SK-N-SH treated with all-trans-retinoic acid at 6 μM for 48 hours (cell line): ENCODE data around the gene PLPP3.

Experiments
- ATAC-seq: fragments of 200-7000 bp; cut with Tn5 transposase; 3 replicates; pipeline ENCODE4 v1.9.1; 2020; ENCODE audit warnings: mild to moderate bottlenecking, moderate library complexity
- ARNTL ChIP-seq: fragments of 450-650 bp; formaldehyde crosslinking; IDR thresholded peaks from 2 replicates; pipeline ENCODE4 v1.5.0; 2020; ENCODE audit warnings: low read depth, mild to moderate bottlenecking, moderate library complexity, borderline replicate concordance
- BACH2 ChIP-seq: fragments of 250-450 bp; sonication (Bioruptor Pico); IDR thresholded peaks from 2 replicates; pipeline ENCODE4 v1.9.0; 2021; ENCODE audit warnings: mild to moderate bottlenecking, borderline replicate concordance
- CSDC2 ChIP-seq: fragments of 250-450 bp; sonication (Bioruptor Pico); IDR thresholded peaks from 2 replicates; pipeline ENCODE4 v1.5.0; 2020; ENCODE audit warnings: mild to moderate bottlenecking, moderate library complexity
- ESRRG ChIP-seq: fragments of 250-450 bp; sonication (Bioruptor Pico); IDR thresholded peaks from 2 replicates; pipeline ENCODE4 v1.6.1; 2021; ENCODE audit warnings: mild to moderate bottlenecking
- OSR1 ChIP-seq: fragments of 250-450 bp; sonication (Bioruptor Pico); IDR thresholded peaks from 2 replicates; pipeline ENCODE4 v1.8.0; 2022; ENCODE audit warnings: moderate library complexity, mild to moderate bottlenecking, inconsistent platforms
- RARB ChIP-seq: fragments of 250-450 bp; sonication (Bioruptor Pico); IDR thresholded peaks from 2 replicates; pipeline ENCODE4 v1.8.0; 2021; ENCODE audit warnings: mild to moderate bottlenecking, moderate library complexity
- SNAI2 ChIP-seq: fragments of 250-450 bp; sonication (Bioruptor Pico); IDR thresholded peaks from 2 replicates; pipeline ENCODE4 v1.5.0; 2020; ENCODE audit warnings: mild to moderate bottlenecking, moderate library complexity
- TCF4 ChIP-seq: fragments of 250-450 bp; sonication (Bioruptor Pico); IDR thresholded peaks from 2 replicates; pipeline ENCODE4 v1.8.0; 2021; ENCODE audit warnings: mild to moderate bottlenecking, moderate library complexity, borderline replicate concordance
- TOX ChIP-seq: fragments of 250-450 bp; sonication (Bioruptor Pico); IDR thresholded peaks from 2 replicates; pipeline ENCODE4 v1.8.0; 2021; ENCODE audit warnings: mild to moderate bottlenecking, moderate library complexity, borderline replicate concordance
- ZC3H10 ChIP-seq: fragments of 250-450 bp; sonication (Bioruptor Pico); IDR thresholded peaks from 2 replicates; pipeline ENCODE4 v1.5.1; 2021; ENCODE audit warnings: mild to moderate bottlenecking, moderate library complexity
- ZFP3 ChIP-seq: fragments of 250-450 bp; sonication (Bioruptor Pico); IDR thresholded peaks from 2 replicates; pipeline ENCODE4 v1.5.0; 2020; ENCODE audit warnings: mild to moderate bottlenecking, moderate library complexity
- ZFP30 ChIP-seq: fragments of 450-650 bp; formaldehyde crosslinking; IDR thresholded peaks from 2 replicates; pipeline ENCODE4 v1.5.0; 2022; ENCODE audit warnings: mild to moderate bottlenecking, moderate library complexity
- ZNF565 ChIP-seq: fragments of 450-650 bp; formaldehyde crosslinking; conservative IDR thresholded peaks from 2 replicates; pipeline ENCODE4 v1.5.0; 2020; ENCODE audit warnings: low read depth, mild to moderate bottlenecking, moderate library complexity
- ZNF70 ChIP-seq: fragments of 450-650 bp; formaldehyde crosslinking; IDR thresholded peaks from 2 replicates; pipeline ENCODE4 v1.5.0; 2020; ENCODE audit warnings: mild to moderate bottlenecking, moderate library complexity
- ZNF8 ChIP-seq: fragments of 450-650 bp; formaldehyde crosslinking; IDR thresholded peaks from 2 replicates; pipeline ENCODE4 v1.5.0; 2020; ENCODE audit warnings: mild to moderate bottlenecking, moderate library complexity
- TF ChIP-seq, protein P1 (sequence below): fragments of 250-450 bp; sonication (Bioruptor Pico); IDR thresholded peaks from 2 replicates; pipeline ENCODE4 v1.5.0; 2020; ENCODE audit warnings: mild to moderate bottlenecking, moderate library complexity
- TF ChIP-seq, protein P2 (sequence below): fragments of 250-450 bp; sonication (Bioruptor Pico); IDR thresholded peaks from 2 replicates; pipeline ENCODE4 v1.5.1; 2021; ENCODE audit warnings: mild to moderate bottlenecking, moderate library complexity
- TF ChIP-seq, protein P3 (sequence below): fragments of 250-450 bp; sonication (Bioruptor Pico); IDR thresholded peaks from 2 replicates; pipeline ENCODE4 v1.8.0; 2021; ENCODE audit warnings: low read depth, mild to moderate bottlenecking, moderate library complexity, borderline replicate concordance
- TF ChIP-seq, protein P4 (sequence below): fragments of 250-450 bp; sonication (Bioruptor Pico); IDR thresholded peaks from 2 replicates; pipeline ENCODE4 v1.5.1; 2020; ENCODE audit warnings: low read depth, mild to moderate bottlenecking, moderate library complexity
- TF ChIP-seq, protein P5 (sequence below): fragments of 250-450 bp; sonication (Bioruptor Pico); IDR thresholded peaks from 2 replicates; pipeline ENCODE4 v1.8.0; 2020; ENCODE audit warnings: mild to moderate bottlenecking, moderate library complexity, borderline replicate concordance

Gene PLPP3

DNA sequence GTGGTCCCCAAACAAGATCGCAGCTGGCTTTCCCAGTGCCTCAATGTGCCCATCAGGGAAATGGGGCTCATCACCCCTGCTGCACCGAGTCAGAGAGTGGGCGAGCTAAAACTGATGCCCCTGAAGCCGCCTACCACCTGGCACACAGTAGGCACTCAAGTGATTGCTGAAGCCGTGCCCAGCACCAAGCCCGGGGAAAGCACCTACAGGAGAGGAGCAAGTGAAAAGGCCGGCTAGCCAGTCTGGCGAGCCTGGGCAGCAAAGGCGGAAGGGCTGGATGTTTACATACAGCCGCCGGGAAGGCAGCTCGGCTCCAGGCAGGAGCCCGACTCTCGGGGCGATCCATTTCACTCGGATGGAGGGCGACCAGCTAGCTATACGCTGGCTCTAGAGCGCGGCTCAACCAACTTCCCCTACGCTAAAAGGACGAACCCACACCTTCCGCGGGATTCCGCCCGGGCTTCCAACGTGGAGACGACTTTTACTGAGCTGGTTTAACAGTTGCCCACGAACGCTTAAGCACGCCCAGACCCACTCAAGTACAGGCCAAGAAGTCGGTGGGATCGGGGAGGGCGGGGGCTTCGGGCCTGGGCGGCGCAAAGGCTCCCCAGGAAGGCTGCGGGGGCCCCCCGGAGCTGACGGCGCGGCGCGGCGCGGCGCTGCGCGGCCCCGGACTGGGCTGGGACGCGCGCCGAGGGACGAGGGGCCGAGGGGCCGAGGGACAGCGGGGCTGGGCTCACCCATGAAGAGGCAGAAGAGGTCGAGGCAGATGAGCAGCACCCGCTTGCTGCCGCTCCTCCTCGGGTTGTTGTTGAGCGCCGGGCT lies 1.0 kb downstream of the PLPP3 start:
- peak; percentile 39 for ATAC-seq
- TF ChIP-seq TCF4 (CRISPR knock-in tag) (no peak), ESRRG (no peak)
- TF ChIP-seq, all 23 proteins: peak for 0

DNA sequence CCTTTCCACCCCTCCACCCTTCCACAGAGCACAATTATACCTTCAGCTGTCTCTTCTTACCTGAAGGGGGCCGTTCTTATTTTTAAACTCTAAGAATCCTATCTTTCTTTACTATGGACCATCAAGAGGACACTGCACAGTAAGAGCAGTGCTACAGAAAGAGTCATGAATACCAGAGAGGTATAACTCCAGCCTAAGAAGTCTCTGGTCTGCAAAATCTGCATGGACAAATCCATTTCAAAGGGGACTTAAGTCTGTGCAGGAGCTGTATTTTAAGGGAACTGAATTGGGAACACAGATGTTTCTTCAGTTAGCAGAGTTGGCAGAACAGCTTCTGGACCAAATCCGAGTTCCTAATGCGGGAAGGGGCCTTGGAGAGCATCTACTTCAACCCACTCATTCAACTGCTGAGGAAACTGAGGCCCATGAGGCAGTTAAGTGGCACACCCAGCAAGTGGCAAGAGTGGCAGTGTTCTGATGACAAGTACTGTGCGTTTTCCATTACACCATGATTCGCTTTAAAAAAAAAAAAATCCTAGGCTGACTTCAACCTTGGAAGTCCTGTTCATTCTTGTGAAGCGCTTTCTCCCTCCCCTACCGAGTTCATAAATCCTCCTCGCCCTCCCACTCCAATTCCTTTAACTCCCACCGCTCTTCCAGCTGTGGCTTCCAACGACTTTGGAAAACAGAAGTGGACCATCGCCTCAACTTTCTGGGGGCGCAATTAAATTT lies 1.8 kb downstream of the PLPP3 start:
- TF ChIP-seq, protein P1, sequence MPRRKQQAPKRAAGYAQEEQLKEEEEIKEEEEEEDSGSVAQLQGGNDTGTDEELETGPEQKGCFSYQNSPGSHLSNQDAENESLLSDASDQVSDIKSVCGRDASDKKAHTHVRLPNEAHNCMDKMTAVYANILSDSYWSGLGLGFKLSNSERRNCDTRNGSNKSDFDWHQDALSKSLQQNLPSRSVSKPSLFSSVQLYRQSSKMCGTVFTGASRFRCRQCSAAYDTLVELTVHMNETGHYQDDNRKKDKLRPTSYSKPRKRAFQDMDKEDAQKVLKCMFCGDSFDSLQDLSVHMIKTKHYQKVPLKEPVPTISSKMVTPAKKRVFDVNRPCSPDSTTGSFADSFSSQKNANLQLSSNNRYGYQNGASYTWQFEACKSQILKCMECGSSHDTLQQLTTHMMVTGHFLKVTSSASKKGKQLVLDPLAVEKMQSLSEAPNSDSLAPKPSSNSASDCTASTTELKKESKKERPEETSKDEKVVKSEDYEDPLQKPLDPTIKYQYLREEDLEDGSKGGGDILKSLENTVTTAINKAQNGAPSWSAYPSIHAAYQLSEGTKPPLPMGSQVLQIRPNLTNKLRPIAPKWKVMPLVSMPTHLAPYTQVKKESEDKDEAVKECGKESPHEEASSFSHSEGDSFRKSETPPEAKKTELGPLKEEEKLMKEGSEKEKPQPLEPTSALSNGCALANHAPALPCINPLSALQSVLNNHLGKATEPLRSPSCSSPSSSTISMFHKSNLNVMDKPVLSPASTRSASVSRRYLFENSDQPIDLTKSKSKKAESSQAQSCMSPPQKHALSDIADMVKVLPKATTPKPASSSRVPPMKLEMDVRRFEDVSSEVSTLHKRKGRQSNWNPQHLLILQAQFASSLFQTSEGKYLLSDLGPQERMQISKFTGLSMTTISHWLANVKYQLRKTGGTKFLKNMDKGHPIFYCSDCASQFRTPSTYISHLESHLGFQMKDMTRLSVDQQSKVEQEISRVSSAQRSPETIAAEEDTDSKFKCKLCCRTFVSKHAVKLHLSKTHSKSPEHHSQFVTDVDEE = no peak
- TF ChIP-seq ZNF70 (CRISPR knock-in tag) = no peak
- no peak for TF ChIP-seq ESRRG
- TF ChIP-seq SNAI2 = no peak
- no peak for TF ChIP-seq ZFP30
- TF ChIP-seq BACH2 (CRISPR knock-in tag) = no peak
- ATAC-seq = peak; percentile 10; the same call in 2 of the 3 replicates

DNA sequence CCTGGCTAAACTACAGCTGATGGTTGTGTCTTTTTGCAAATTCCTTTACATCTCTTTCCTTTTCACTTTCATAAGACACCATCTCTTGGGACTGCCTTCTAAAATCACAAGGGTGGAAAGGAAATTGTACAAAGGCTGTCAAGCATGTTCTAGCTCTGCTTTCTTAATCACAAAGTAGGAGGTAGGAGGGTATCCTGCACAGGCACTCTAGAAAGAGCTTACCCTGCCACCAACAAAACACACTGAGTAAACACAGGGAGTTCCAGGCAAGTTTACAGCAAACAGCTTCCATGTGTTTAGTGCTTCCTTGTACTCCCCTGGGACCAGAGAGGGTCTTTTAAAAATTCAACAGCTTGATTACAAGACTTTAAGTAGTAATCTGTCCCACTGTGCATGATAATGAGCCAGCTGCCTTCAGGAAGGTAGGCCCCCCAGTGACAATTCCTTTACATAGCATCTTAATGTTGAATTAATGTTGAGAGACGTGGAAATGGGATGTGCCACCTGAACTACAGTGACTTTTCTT lies 2.4 kb downstream of the PLPP3 start:
- no peak for TF ChIP-seq BACH2 (CRISPR knock-in tag)
- TF ChIP-seq, protein P2, sequence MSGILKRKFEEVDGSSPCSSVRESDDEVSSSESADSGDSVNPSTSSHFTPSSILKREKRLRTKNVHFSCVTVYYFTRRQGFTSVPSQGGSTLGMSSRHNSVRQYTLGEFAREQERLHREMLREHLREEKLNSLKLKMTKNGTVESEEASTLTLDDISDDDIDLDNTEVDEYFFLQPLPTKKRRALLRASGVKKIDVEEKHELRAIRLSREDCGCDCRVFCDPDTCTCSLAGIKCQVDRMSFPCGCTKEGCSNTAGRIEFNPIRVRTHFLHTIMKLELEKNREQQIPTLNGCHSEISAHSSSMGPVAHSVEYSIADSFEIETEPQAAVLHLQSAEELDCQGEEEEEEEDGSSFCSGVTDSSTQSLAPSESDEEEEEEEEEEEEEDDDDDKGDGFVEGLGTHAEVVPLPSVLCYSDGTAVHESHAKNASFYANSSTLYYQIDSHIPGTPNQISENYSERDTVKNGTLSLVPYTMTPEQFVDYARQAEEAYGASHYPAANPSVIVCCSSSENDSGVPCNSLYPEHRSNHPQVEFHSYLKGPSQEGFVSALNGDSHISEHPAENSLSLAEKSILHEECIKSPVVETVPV (CRISPR knock-in tag) = no peak
- TF ChIP-seq, protein P3, sequence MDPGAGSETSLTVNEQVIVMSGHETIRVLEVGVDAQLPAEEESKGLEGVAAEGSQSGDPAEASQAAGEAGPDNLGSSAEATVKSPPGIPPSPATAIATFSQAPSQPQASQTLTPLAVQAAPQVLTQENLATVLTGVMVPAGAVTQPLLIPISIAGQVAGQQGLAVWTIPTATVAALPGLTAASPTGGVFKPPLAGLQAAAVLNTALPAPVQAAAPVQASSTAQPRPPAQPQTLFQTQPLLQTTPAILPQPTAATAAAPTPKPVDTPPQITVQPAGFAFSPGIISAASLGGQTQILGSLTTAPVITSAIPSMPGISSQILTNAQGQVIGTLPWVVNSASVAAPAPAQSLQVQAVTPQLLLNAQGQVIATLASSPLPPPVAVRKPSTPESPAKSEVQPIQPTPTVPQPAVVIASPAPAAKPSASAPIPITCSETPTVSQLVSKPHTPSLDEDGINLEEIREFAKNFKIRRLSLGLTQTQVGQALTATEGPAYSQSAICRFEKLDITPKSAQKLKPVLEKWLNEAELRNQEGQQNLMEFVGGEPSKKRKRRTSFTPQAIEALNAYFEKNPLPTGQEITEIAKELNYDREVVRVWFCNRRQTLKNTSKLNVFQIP (CRISPR knock-in tag) = no peak
- TF ChIP-seq ESRRG = no peak
- no peak for TF ChIP-seq ZNF565 (CRISPR knock-in tag)
- TF ChIP-seq ZFP30 = no peak
- TF ChIP-seq ZNF8 (CRISPR knock-in tag) = no peak
- TF ChIP-seq, protein P1 = no peak
- TF ChIP-seq TOX (CRISPR knock-in tag) = no peak
- TF ChIP-seq, protein P4, sequence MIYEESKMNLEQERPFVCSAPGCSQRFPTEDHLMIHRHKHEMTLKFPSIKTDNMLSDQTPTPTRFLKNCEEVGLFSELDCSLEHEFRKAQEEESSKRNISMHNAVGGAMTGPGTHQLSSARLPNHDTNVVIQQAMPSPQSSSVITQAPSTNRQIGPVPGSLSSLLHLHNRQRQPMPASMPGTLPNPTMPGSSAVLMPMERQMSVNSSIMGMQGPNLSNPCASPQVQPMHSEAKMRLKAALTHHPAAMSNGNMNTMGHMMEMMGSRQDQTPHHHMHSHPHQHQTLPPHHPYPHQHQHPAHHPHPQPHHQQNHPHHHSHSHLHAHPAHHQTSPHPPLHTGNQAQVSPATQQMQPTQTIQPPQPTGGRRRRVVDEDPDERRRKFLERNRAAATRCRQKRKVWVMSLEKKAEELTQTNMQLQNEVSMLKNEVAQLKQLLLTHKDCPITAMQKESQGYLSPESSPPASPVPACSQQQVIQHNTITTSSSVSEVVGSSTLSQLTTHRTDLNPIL (CRISPR knock-in tag) = no peak
- no peak for TF ChIP-seq OSR1
- TF ChIP-seq ARNTL (CRISPR knock-in tag) = no peak
- TF ChIP-seq ZC3H10 (CRISPR knock-in tag) = no peak
- TF ChIP-seq CSDC2 (CRISPR knock-in tag) = no peak
- no peak for TF ChIP-seq ZNF70 (CRISPR knock-in tag)
- TF ChIP-seq RARB = no peak
- TF ChIP-seq, protein P5, sequence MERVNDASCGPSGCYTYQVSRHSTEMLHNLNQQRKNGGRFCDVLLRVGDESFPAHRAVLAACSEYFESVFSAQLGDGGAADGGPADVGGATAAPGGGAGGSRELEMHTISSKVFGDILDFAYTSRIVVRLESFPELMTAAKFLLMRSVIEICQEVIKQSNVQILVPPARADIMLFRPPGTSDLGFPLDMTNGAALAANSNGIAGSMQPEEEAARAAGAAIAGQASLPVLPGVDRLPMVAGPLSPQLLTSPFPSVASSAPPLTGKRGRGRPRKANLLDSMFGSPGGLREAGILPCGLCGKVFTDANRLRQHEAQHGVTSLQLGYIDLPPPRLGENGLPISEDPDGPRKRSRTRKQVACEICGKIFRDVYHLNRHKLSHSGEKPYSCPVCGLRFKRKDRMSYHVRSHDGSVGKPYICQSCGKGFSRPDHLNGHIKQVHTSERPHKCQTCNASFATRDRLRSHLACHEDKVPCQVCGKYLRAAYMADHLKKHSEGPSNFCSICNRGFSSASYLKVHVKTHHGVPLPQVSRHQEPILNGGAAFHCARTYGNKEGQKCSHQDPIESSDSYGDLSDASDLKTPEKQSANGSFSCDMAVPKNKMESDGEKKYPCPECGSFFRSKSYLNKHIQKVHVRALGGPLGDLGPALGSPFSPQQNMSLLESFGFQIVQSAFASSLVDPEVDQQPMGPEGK (CRISPR knock-in tag) = no peak
- TF ChIP-seq ZFP3 = no peak
- TF ChIP-seq SNAI2 = no peak
- ATAC-seq = peak; percentile 26; the same call in 2 of the 3 replicates
